OCI-LY7 (cell line): ENCODE data around the gene ABO. TPM values are rescaled to one million over a fixed set of nuclear protein-coding genes. Genes with fewer than 3 reads are reported as not detected.

Source experiments
- BruUV-seq: library from RNA; stranded (reverse); fragments of 400-500 nt; replicated peaks from 2 replicates; lab custom pipeline; 2021; lab: Mats Ljungman, UMichigan
- CTCF ChIA-PET: fragments of 300-600 bp; sonication (Branson Sonifier 250); formaldehyde crosslinking; loops from one replicate; lab custom pipeline; 2022; ENCODE audit warnings: antibody characterized with exemption; ENCODE audit not compliant: unreplicated experiment; lab: Charles Lee
- POLR2A ChIA-PET: fragments of 300-600 bp; sonication (Branson Sonifier 250); formaldehyde crosslinking; loops from one replicate; lab custom pipeline; 2022; ENCODE audit warnings: antibody characterized with exemption; lab: Charles Lee
- DNase-seq: peaks from one replicate; pipeline ENCODE4 v3.0.0-alpha.2; 2015; ENCODE audit warnings: low spot score
- H2AFZ ChIP-seq: fragments of 200-600 bp; sonication (generic), shearing (Covaris generic); 2 replicates; pipeline ENCODE4 v1.6.1; 2014; ENCODE audit warnings: mild to moderate bottlenecking, antibody characterized with exemption, low read length, moderate library complexity
- H3K27ac ChIP-seq: fragments of 200-600 bp; sonication (generic); 2 replicates; pipeline ENCODE4 v1.5.1; 2014; ENCODE audit warnings: mixed run types, low read depth, mild to moderate bottlenecking, moderate library complexity, low read length, inconsistent platforms; ENCODE audit not compliant: poor library complexity, severe bottlenecking
- H3K36me3 ChIP-seq: fragments of 200-600 bp; sonication (generic); 2 replicates; pipeline ENCODE4 v1.6.1; 2014; ENCODE audit warnings: mild to moderate bottlenecking, antibody characterized with exemption, low read length, moderate library complexity, mixed read lengths; ENCODE audit not compliant: insufficient read depth
- H3K4me1 ChIP-seq: fragments of 200-600 bp; sonication (generic); 2 replicates; pipeline ENCODE4 v1.5.1; 2014; ENCODE audit warnings: mild to moderate bottlenecking, low read length; ENCODE audit not compliant: insufficient read depth, poor library complexity, severe bottlenecking
- H3K4me2 ChIP-seq: fragments of 200-600 bp; sonication (generic); 2 replicates; pipeline ENCODE4 v1.6.1; 2014; ENCODE audit warnings: mild to moderate bottlenecking, low read length
- H3K4me3 ChIP-seq: fragments of 200-600 bp; sonication (generic); 2 replicates; pipeline ENCODE4 v1.5.1; 2014; ENCODE audit warnings: mild to moderate bottlenecking, low read depth, low read length; ENCODE audit not compliant: poor library complexity, severe bottlenecking
- H3K79me2 ChIP-seq: fragments of 200-600 bp; sonication (generic); 2 replicates; pipeline ENCODE4 v1.6.1; 2016; ENCODE audit warnings: low read depth, mild to moderate bottlenecking, low read length, moderate library complexity, mixed read lengths; ENCODE audit not compliant: insufficient read depth
- H3K9me2 ChIP-seq: fragments of 200-600 bp; sonication (generic); 2 replicates; pipeline ENCODE4 v1.6.1; 2016; ENCODE audit warnings: mild to moderate bottlenecking, low read length, mixed read lengths; ENCODE audit not compliant: insufficient read depth
- H3K9me3 ChIP-seq: fragments of 200-600 bp; sonication (generic); 2 replicates; pipeline ENCODE4 v1.6.1; 2014; ENCODE audit warnings: mild to moderate bottlenecking, mixed run types, low read length, mixed read lengths
- H4K20me1 ChIP-seq: fragments of 200-600 bp; sonication (generic); 2 replicates; pipeline ENCODE4 v1.6.1; 2014; ENCODE audit warnings: mild to moderate bottlenecking, antibody characterized with exemption, low read length, moderate library complexity, mixed read lengths; ENCODE audit not compliant: insufficient read depth
- EZH2phosphoT487 ChIP-seq: fragments of 200-600 bp; sonication (generic); IDR thresholded peaks from 2 replicates; pipeline ENCODE4 v1.6.1; 2018; ENCODE audit warnings: low read depth, borderline replicate concordance, mild to moderate bottlenecking, mixed run types, antibody characterized with exemption, low read length, moderate library complexity, mixed read lengths
- intact Hi-C: fragments of 100-400 bp; cut with micrococcal nuclease; formaldehyde crosslinking; loops from one replicate; pipeline ENCODE4 v1.10.0; 2022; ENCODE audit not compliant: unreplicated experiment
- total RNA-seq, 2 experiments: library from RNA; depleted of rRNA in 1 of 2; stranded (reverse); fragments of >200 nt in 1 of 2; shearing (Covaris generic) in 1 of 2; gene quantifications; 2 replicates each; pipeline ENCODE4 v1.2.3, GENCODE V29; 2014 to 2022
- TF ChIP-seq, protein P1 (sequence below): fragments of 200-600 bp; sonication (generic); conservative IDR thresholded peaks from 2 replicates; pipeline ENCODE4 v1.5.1; 2014; ENCODE audit warnings: mild to moderate bottlenecking, antibody characterized with exemption, low read length, moderate library complexity, mixed read lengths

Gene ABO
- total RNA-seq, 2 experiments from 2014 or later = not detected

DNA sequence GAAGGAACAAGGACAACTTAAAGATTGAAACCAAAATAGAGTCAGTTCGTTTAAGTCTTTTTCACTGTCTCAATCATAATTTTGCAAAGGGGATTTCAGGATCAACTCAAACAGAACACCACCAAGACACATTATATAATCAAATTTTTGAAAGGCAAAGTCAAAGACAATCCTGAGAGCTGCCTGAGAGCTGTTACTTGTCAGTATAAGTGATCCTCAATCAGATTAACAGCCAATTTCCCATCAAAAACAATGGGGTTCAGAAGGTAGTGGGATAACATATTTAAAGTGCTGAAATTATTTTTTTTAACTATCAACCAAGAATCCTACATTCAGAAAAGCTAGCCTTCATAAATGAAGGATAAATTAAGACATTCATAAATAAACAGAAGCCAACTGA, 19.3 kb upstream of the ABO start:
- BruUV-seq = no TSS peak
- Histone ChIP-seq H4K20me1 (no peaks in the 10 kb centered on the region), H3K36me3 (no peaks in the 10 kb centered on the region), H3K79me2 (no peaks in the 10 kb centered on the region), H3K4me3 (no peak overlapping the region), H3K4me1 (no peaks in the 10 kb centered on the region), H3K9me3 (peaks cover 21% of the 10 kb centered on the region; the same call in 1 of the 2 replicates), H2AFZ (no peak overlapping the region), H3K9me2 (no peaks in the 10 kb centered on the region), H3K4me2 (no peak overlapping the region), H3K27ac (no peak overlapping the region)
- DNase-seq = no peak
- TF ChIP-seq, protein P1, sequence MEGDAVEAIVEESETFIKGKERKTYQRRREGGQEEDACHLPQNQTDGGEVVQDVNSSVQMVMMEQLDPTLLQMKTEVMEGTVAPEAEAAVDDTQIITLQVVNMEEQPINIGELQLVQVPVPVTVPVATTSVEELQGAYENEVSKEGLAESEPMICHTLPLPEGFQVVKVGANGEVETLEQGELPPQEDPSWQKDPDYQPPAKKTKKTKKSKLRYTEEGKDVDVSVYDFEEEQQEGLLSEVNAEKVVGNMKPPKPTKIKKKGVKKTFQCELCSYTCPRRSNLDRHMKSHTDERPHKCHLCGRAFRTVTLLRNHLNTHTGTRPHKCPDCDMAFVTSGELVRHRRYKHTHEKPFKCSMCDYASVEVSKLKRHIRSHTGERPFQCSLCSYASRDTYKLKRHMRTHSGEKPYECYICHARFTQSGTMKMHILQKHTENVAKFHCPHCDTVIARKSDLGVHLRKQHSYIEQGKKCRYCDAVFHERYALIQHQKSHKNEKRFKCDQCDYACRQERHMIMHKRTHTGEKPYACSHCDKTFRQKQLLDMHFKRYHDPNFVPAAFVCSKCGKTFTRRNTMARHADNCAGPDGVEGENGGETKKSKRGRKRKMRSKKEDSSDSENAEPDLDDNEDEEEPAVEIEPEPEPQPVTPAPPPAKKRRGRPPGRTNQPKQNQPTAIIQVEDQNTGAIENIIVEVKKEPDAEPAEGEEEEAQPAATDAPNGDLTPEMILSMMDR = no peak
- no peak for TF ChIP-seq EZH2phosphoT487
- intact Hi-C loops = no loop called here
- CTCF ChIA-PET = no interaction called here
- POLR2A ChIA-PET = no interaction called here

DNA sequence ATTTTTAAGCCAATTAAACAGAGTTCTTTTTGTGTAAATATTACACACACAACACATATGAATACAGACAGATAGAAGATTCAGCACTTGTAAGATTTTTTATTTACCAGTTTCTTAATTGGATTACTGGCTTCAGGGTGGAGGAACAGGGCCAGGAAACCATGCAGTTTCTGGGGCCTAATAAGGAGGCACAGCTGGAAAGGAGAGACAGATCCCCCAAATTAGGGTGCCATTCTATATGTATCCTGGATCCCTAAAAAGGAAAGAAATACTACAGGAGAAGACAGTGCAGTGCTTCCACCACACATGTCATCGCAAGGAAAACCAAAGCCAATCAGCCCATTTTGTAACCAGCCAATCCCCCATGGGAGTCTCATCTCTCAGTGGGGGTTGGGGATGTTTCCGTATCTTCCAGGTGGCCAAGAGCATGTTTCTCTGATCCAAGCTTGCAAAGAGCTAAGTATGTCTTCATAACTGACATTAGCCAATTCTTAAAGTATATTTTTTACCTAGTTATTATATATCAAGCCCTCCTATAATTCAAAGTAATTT, 15.8 kb upstream of the ABO start:
- Histone ChIP-seq H3K4me1 (no peaks in the 10 kb centered on the region), H4K20me1 (no peaks in the 10 kb centered on the region), H3K36me3 (no peaks in the 10 kb centered on the region), H3K27ac (no peak overlapping the region), H3K9me3 (peaks cover 24% of the 10 kb centered on the region; the same call in 1 of the 2 replicates), H3K4me3 (no peak overlapping the region), H2AFZ (no peak overlapping the region), H3K4me2 (no peak overlapping the region), H3K79me2 (no peaks in the 10 kb centered on the region), H3K9me2 (no peaks in the 10 kb centered on the region)
- CTCF ChIA-PET = no interaction called here
- TF ChIP-seq, protein P1 = no peak
- TF ChIP-seq EZH2phosphoT487 = no peak
- BruUV-seq = no TSS peak
- POLR2A ChIA-PET = no interaction called here
- no peak for DNase-seq
- intact Hi-C loops = no loop called here

DNA sequence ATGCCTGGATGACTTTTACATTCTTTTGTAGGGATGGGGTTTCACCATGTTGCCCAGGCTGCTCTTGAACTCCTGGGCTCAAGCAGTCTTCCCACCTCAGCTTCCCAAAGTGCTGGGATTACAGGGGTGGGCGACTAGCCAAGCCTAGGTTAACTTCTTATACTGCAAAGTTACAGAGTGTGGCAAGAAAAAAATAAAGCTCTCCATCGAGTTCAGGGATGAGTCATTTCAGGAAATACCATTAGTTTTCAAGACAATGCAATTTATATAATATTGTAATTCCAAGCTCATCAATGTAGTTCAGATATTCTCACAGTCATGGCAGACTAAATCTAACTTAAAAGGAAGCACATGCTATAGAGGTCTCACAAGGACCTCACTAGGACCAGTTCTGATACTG, 11.5 kb upstream of the ABO start:
- DNase-seq = no peak
- Histone ChIP-seq H3K79me2 (no peaks in the 10 kb centered on the region), H4K20me1 (no peaks in the 10 kb centered on the region), H2AFZ (no peak overlapping the region), H3K4me2 (no peak overlapping the region), H3K4me1 (no peaks in the 10 kb centered on the region), H3K27ac (no peak overlapping the region), H3K4me3 (no peak overlapping the region), H3K9me2 (no peaks in the 10 kb centered on the region), H3K9me3 (peaks cover 18% of the 10 kb centered on the region; the same call in 1 of the 2 replicates), H3K36me3 (no peaks in the 10 kb centered on the region)
- BruUV-seq = no TSS peak
- ChIA-PET POLR2A (no interaction called here), CTCF (no interaction called here)
- intact Hi-C loops = no loop called here
- TF ChIP-seq, protein P1 = no peak
- no peak for TF ChIP-seq EZH2phosphoT487
